HG03439 (cell line): ENCODE measurements around the gene CD33.
"Not testable (repeated sequence)": the region's sequence is repeated elsewhere in the genome, so short reads cannot be mapped to it uniquely, and the experiment has no call there.

Experiments
- ATAC-seq: cut with Tn5 transposase; IDR thresholded peaks from one replicate; pipeline ENCODE4 v1.9.1; 2021; ENCODE audit warnings: mild to moderate bottlenecking, moderate library complexity; ENCODE audit not compliant: unreplicated experiment

CD33 gene

DNA sequence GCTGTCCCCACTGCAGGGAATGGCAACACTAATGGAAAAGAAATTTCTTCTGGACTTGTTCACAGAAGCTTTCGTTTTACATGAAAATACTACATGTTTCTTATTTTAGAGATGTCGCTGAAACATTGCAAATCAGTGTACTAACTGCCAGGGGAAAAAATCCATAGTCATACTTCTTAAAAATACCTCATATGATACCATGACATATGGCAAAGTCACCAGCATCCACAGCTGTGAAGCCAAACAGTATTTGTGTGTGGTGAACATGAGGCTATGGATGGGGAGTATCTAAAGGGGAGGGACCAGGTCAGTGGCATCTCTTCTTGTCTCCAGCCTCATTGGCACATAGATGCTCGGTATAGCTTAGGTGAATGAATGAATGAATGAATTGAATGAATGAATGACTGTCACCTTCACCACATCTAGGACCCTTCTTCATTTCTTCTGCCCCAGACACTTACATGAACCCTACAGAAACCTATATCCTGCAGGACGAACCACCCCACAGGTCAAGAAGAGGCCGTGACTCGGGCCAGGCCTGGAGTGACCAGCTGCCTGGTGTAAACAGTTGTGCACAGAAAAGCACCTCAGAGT is 14.6 kb upstream of the CD33 start:
- no peak for ATAC-seq

- ATAC-seq = not testable (repeated sequence)
These were observed 14.0 kb upstream of the CD33 start for GRCh38 chr19:51210874-51211361.

GRCh38 chr19:51211833-51212232 is 13.0 kb upstream of the CD33 start:
- ATAC-seq = no peak

DNA sequence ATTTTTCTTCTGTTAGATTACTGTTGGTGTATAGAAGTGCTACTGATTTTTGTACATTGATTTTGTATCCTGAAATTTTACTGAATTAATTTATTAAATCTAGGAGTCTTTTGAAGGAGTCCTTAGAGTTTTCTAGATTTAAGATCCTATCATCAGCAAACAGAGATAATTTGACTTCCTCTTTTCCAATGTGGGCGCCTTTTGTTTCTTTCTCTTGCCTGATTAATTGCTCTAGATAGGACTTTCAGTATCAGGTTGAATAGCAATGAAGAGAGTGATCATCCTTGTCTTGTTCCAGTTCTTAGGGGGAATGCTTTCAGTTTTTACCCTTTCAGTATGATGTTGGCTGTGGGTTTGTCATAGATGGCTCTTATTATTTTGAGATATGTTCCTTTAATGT is 5.6 kb upstream of the CD33 start:
- ATAC-seq = no peak

GRCh38 chr19:51219971-51220370 is 4.9 kb upstream of the CD33 start:
- no peak for ATAC-seq

DNA sequence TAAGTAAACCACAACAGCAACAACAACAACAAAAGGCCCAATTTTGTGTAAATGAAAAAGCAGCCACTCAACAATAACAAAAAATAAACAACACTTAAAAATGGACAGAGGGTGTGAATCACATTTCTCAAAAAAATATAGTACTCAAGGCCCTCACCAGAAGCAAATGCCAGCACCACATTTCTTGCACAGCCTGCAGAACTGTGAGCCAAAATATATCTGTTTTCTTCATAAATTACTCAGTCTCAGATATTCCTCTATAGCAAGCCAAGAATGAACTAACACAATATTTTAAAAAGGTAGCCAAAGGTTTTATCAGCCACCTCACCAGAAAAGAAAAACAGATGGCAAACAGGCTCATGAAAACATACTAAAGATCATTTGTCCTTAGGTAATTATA is 3.9 kb upstream of the CD33 start:
- no peak for ATAC-seq

GRCh38 chr19:51224163-51224641 is 678 bp upstream of the CD33 start:
- no peak for ATAC-seq

- no peak for ATAC-seq
These were observed 1.2 kb downstream of the CD33 start for GRCh38 chr19:51226067-51226466.

DNA sequence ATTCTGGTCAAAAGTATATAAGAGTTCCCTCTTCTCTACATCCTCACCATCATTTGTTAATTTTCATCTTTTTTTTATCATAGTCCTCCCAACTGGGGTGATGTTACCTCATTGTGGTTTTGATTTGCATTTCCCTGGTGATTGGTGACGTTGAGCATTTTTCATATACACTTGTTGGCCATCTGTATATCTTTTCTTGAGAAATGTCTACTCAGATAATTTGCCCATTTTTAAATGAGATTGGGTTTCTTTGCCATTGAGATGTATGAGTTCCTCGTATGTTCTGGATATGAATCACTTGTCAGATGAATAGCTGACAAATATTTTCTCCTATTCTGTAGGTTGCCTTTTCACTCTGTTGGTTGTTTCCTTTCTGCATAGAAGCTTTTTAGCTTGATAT is 2.4 kb downstream of the CD33 start:
- no peak for ATAC-seq

- no peak for ATAC-seq
These were observed 3.1 kb downstream of the CD33 start for GRCh38 chr19:51227966-51228365.

GRCh38 chr19:51240866-51241265 is 16.0 kb downstream of the CD33 start:
- ATAC-seq = no peak

DNA sequence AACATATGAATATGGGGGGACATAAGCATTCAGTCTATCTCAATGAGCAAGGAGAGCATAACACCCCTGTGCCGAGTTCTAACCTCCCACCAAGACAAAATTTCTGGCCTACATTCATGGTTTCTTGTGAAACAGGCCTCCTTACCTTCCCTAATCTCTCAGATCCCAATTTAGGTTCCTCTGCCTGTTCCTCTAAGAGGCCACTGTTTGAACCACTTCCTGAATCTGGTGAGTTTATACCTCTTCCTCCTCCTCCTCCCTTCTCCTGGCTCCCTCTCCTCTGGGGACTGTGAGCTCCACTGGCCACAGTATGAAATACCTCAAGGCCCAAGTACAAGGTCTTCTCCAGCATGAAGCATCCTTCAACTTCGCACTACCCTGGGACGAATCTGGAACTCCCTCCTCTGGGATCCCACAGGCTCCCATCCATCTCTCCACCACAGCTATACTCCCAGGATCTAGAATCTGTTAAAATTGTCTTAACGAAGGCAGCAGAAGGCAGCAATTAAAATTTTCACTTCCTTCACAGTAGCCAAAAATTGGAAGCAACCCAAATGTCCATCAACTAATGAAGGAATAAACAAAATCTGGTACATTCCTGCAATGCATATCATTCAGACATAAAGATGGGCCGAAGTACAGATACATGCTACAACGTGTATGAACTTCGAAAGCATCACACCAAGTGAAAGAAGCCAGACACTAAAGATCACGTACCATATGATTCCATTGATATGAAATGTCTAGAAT is 18.2 kb downstream of the CD33 start:
- ATAC-seq = no peak

GRCh38 chr19:51246164-51246552 is 21.3 kb downstream of the CD33 start:
- ATAC-seq = no peak

- ATAC-seq = no peak
These were observed 23.2 kb downstream of the CD33 start for GRCh38 chr19:51247972-51248590.

- ATAC-seq = no peak
These were observed 26.0 kb downstream of the CD33 start, which contains the start of gene SIGLECL1 for GRCh38 chr19:51250786-51251467. Gene SIGLECL1 (plus strand): TSS chr19:51251080. CDS start chr19:51264073, 12,993 bp downstream.

- no peak for ATAC-seq
These were observed 26.6 kb downstream of the CD33 start for GRCh38 chr19:51251468-51251820.

DNA sequence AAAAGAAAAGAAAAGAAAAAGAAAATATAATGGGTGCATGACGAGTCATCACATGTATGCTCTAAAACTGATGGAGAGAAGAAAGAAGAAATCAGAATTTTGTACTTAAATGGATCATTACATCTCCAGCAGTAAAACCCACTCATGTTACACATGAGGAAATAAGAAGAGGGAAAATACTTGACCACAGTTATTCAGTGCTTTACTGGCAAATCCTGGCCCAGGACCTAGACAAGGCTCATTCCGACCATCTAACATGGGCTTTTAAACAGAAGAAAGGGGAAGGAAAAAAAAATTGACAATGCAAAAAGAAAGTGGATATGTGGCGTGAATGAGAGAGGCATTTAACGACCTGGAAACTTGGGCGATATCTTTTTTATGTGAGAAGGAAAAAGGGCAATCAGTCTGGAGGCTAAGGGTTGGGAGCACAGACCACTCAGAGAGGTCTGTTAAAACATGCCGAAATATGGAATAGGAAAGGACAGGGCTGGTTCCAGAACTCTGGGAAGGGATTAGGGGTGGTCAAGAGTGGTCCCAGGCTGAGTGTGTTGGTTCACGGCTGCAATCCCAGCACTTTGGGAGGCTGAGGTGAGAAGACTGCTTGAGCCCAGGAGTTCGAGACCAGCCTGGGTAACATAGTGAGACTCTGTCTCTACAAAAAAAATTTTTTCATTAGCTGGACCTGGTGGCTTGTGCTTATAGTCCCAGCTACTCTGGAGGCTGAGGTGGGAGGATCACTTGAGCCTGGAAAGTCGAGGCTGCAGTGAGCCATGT is 27.6 kb downstream of the CD33 start:
- ATAC-seq = no peak

DNA sequence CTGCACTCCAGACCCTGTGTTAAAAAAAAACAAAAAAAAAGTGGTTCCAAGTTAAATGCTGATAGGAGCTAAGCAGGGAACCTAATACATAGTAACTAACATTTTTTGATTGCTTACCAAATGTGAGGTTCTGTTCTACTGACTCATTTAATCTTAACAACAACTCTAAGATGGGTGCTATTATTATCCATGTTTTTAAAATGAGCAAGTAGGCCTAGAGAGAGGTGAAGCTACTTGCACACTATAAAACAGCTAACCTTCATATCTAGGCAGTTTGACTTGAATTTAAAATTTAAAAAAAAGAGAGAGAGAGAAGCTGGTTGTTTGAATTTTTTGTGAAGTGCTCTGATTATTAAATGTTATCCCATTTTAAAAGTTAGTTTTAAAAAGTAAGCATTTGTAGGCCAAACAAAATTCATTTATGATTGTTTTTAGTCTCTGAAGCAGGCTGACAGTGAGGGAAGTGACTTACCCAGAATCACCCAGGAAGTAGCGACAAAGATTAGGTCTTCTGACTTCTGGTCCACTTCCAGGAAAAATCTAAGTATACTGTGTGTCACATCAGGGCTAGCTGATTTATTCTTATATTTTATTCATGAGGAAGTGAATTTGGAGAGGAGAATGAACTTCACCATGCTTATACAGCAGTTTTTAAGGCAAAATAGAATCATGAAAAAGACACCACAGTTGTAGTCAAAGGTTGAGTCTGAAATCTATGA is 28.4 kb downstream of the CD33 start:
- no peak for ATAC-seq

- ATAC-seq = no peak
These were observed 31.3 kb downstream of the CD33 start for GRCh38 chr19:51256155-51256625.

DNA sequence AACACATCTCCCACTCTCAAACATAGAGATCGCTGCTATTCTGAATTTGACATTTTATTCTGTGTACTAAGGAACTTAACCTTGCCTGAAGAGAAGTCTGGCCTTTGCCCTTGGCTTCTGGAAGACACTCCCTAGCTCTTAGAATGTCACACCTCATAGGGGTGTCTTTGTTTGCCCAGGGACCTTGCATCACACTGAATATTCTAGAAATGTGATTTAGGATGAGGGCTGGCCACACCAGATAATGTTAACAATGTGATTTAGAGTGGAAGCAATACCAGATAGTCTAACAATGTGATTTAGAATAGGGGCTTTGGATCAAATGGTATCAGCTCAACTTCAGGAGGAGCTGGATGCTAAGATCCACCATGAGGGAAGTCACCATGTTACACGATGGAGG is 32.6 kb downstream of the CD33 start:
- ATAC-seq = no peak
